ENCODE data around the gene PLS1.
A peak's percentile ranks its signal among the peaks of the same experiment; 100 is the strongest.
"Not testable (repeated sequence)": the region's sequence is repeated elsewhere in the genome, so short reads cannot be mapped to it uniquely, and the experiment has no call there.

PLS1 gene

DNA sequence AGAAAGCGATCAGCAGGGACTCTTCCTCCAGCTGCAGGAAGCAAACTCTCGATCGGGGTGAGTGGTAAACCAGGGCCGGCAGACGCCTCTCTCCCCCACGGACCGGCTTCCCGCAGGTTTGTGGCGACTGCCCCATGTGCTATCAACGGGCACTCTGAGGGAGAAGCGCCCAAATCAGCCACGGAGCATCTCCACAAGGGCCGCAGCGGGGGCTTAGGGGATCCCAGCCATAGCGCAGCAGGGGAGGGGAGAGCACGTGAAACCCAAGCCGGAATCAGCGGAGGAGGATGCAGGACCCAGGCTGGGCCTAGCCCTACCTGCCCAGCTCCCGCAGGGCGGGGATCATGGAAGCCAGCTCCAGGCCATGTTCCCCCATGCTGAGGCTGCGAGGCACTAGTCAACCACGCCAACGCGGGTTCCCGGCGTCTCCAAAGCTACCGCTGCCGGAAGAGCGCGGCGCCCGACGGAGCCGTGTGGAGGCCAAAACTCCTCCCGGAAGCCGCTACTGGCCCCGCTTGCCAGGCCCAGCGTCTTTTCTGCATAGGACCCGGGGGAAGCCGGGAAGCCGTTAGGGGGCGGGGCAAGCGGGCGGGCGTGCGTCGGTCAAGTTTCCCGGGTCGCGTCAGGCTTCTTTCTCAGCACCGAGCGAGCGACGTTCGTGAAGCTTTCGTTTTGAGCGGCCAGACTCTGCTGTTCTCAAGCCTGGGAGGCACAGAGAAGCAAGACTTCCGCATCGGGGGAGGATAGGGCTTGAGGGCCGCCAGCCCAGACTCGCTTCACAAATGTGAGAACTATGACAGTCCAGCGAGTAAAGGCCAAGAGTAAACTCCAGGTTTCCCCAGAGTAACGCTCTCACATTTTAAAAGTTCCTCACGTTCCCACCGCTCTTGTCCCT, 17.6 kb upstream of the PLS1 start, which contains the start of gene ATR:
ATR (minus strand) TSS at position 405 of the 895 bp plus-strand sequence; CDS start at position 376, 29 bp downstream.
- peak within 1 kb of the TSS; percentile 83 for H3K4me2 ChIP-seq (ENCODE audit: low read length)
- peak within 1 kb of the TSS; percentile 100 for H3K4me3 ChIP-seq (ENCODE audit: low read length)
- TF ChIP-seq, protein P1, sequence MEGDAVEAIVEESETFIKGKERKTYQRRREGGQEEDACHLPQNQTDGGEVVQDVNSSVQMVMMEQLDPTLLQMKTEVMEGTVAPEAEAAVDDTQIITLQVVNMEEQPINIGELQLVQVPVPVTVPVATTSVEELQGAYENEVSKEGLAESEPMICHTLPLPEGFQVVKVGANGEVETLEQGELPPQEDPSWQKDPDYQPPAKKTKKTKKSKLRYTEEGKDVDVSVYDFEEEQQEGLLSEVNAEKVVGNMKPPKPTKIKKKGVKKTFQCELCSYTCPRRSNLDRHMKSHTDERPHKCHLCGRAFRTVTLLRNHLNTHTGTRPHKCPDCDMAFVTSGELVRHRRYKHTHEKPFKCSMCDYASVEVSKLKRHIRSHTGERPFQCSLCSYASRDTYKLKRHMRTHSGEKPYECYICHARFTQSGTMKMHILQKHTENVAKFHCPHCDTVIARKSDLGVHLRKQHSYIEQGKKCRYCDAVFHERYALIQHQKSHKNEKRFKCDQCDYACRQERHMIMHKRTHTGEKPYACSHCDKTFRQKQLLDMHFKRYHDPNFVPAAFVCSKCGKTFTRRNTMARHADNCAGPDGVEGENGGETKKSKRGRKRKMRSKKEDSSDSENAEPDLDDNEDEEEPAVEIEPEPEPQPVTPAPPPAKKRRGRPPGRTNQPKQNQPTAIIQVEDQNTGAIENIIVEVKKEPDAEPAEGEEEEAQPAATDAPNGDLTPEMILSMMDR (IDR thresholded peaks at IDR 0.05; ENCODE audit: low read depth, low read length, poor library complexity, severe bottlenecking) = no peak
- no peak for TF ChIP-seq EZH2phosphoT487 (IDR thresholded peaks at IDR 0.05; ENCODE audit: borderline replicate concordance, low read length)
- H3K9me3 ChIP-seq (ENCODE audit: control insufficient read depth, insufficient read depth, low read length) = no peaks in the 10 kb centered on the region
- peaks cover 53% of the 10 kb centered on the region for H3K79me2 ChIP-seq (ENCODE audit: control insufficient read depth, low read length)
- H3K36me3 ChIP-seq (ENCODE audit: control insufficient read depth, low read length) = peaks cover 19% of the 10 kb centered on the region
- H3K4me1 ChIP-seq (ENCODE audit: control insufficient read depth, low read length) = peaks cover 33% of the 10 kb centered on the region
- peaks cover 10% of the 10 kb centered on the region for H3K27me3 ChIP-seq (ENCODE audit: control insufficient read depth, low read length)
- no peaks in the 10 kb centered on the region for H4K20me1 ChIP-seq (ENCODE audit: control insufficient read depth, insufficient read depth, low read depth, low read length)
- peak within 1 kb of the TSS; percentile 71 for H3K27ac ChIP-seq (ENCODE audit: low read depth, low read length)
- H3K9me2 ChIP-seq (replicated peaks; ENCODE audit: control insufficient read depth, low read length) = no peaks in the 10 kb centered on the region
- no peaks in the 10 kb centered on the region for H3F3A ChIP-seq (ENCODE audit: control insufficient read depth, insufficient read depth)

DNA sequence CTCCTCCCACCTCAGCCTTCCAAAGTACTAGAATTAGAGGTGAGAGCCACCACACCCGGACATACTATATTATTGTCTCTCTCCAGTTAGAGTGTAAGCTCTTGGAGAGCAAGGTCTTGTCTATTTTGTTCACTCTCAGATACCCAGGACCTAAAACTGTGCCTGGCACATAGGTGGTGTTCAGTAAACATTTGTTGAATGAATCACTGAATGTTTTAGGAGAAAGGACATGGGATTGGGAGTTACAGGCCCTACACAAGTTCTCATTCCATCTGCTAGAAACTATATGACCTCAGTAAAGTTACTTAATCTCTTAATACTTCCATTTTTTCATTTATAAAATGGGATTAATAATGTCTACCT, 16.2 kb upstream of the PLS1 start:
- no peak overlapping the region for H3K27ac ChIP-seq (ENCODE audit: low read depth, low read length)

DNA sequence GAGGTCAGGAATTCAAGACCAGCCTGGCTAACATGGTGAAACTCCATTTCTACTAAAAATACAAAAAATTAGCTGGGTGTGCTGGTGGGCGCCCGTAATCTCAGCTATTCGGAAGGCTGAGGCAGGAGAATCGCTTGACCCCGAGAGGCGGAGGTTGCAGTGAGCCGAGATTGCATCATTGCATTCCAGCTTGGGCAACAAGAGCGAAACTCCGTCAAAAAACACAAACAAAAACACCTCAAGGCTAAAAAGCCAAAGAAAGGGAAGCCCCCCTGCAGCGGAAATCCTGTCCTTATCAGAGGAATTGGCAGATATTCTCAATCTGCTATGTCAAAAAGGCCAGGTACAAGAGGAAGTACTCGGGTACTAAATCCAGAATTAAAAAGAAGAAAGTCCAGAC, 15.1 kb upstream of the PLS1 start:
- not testable (repeated sequence) for H3K9me3 ChIP-seq (ENCODE audit: control insufficient read depth, insufficient read depth, low read length); H3K27ac ChIP-seq (ENCODE audit: low read depth, low read length); H4K20me1 ChIP-seq (ENCODE audit: control insufficient read depth, insufficient read depth, low read depth, low read length); H3K36me3 ChIP-seq (ENCODE audit: control insufficient read depth, low read length); H3K9me2 ChIP-seq (replicated peaks; ENCODE audit: control insufficient read depth, low read length); H3F3A ChIP-seq (ENCODE audit: control insufficient read depth, insufficient read depth); H3K4me2 ChIP-seq (ENCODE audit: low read length); H3K4me3 ChIP-seq (ENCODE audit: low read length)
- Histone ChIP-seq H3K79me2 (ENCODE audit: control insufficient read depth, low read length) (peaks cover 28% of the 10 kb centered on the region), H3K4me1 (ENCODE audit: control insufficient read depth, low read length) (peaks cover 22% of the 10 kb centered on the region), H3K27me3 (ENCODE audit: control insufficient read depth, low read length) (peaks cover 10% of the 10 kb centered on the region)

More for the DNA sequence above, 16.2 kb upstream of the PLS1 start:
- Histone ChIP-seq H3K9me3 (ENCODE audit: control insufficient read depth, insufficient read depth, low read length) (no peaks in the 10 kb centered on the region), H4K20me1 (ENCODE audit: control insufficient read depth, insufficient read depth, low read depth, low read length) (no peaks in the 10 kb centered on the region), H3K4me3 (ENCODE audit: low read length) (no peak overlapping the region), H3F3A (ENCODE audit: control insufficient read depth, insufficient read depth) (no peaks in the 10 kb centered on the region), H3K4me1 (ENCODE audit: control insufficient read depth, low read length) (peaks cover 29% of the 10 kb centered on the region), H3K27me3 (ENCODE audit: control insufficient read depth, low read length) (peaks cover 10% of the 10 kb centered on the region), H3K36me3 (ENCODE audit: control insufficient read depth, low read length) (peaks cover 16% of the 10 kb centered on the region), H3K79me2 (ENCODE audit: control insufficient read depth, low read length) (peaks cover 38% of the 10 kb centered on the region), H3K4me2 (ENCODE audit: low read length) (peak overlapping the region; percentile 83), H3K9me2 (replicated peaks; ENCODE audit: control insufficient read depth, low read length) (no peaks in the 10 kb centered on the region)
- no peak for TF ChIP-seq EZH2phosphoT487 (IDR thresholded peaks at IDR 0.05; ENCODE audit: borderline replicate concordance, low read length)
- TF ChIP-seq, protein P1 (IDR thresholded peaks at IDR 0.05; ENCODE audit: low read depth, low read length, poor library complexity, severe bottlenecking) = no peak

DNA sequence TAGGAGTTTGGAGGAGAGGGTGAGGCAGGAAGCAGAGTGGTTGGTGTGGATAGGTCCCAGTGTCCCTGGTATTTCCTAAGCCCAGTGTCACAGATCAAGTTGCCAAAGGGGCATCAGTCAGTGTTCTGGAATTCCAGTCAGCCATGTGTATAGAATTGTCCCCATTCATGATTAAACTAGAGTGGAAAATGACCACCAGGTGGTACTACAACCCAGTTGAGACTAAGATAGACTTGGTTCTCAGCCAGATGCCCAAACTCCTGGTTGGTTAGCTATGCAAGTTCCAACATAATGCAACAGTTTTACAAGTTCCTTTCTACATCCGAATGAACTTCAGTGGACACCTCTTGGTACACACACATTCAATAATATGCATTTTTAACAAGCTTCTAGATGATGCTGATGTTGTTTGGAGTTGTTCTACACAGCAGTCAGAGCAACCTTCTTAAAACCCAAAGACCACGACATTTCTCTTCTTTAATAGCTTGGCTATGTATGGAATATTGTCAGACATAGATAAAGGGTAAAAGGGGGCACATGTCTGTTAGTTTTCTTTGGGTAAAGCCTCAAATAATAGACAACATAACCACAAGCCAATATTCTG, 9.3 kb upstream of the PLS1 start:
- Histone ChIP-seq H3K4me1 (ENCODE audit: control insufficient read depth, low read length) (no peaks in the 10 kb centered on the region), H3K4me3 (ENCODE audit: low read length) (no peak overlapping the region), H3F3A (ENCODE audit: control insufficient read depth, insufficient read depth) (no peaks in the 10 kb centered on the region), H3K36me3 (ENCODE audit: control insufficient read depth, low read length) (no peaks in the 10 kb centered on the region), H4K20me1 (ENCODE audit: control insufficient read depth, insufficient read depth, low read depth, low read length) (no peaks in the 10 kb centered on the region), H3K9me3 (ENCODE audit: control insufficient read depth, insufficient read depth, low read length) (no peaks in the 10 kb centered on the region), H3K79me2 (ENCODE audit: control insufficient read depth, low read length) (no peaks in the 10 kb centered on the region), H3K9me2 (replicated peaks; ENCODE audit: control insufficient read depth, low read length) (no peaks in the 10 kb centered on the region), H3K4me2 (ENCODE audit: low read length) (no peak overlapping the region), H3K27ac (ENCODE audit: low read depth, low read length) (no peak overlapping the region), H3K27me3 (ENCODE audit: control insufficient read depth, low read length) (peaks cover 13% of the 10 kb centered on the region; the same call in 1 of the 2 replicates)
- TF ChIP-seq EZH2phosphoT487 (IDR thresholded peaks at IDR 0.05; ENCODE audit: borderline replicate concordance, low read length) = no peak
- TF ChIP-seq, protein P1 (IDR thresholded peaks at IDR 0.05; ENCODE audit: low read depth, low read length, poor library complexity, severe bottlenecking) = peak; percentile 62
